ENCODE results near the gene TGM1. TPM values are rescaled to one million over a fixed set of nuclear protein-coding genes. Genes with fewer than 3 reads are reported as not detected.

Gene TGM1
- total and polyA plus RNA-seq, 10 of the 15 experiments (the other 5 are each of a cell fraction or from before 2014, with no cell fraction given) = 0.05 to 5.9 (median 1.8) TPM

DNA sequence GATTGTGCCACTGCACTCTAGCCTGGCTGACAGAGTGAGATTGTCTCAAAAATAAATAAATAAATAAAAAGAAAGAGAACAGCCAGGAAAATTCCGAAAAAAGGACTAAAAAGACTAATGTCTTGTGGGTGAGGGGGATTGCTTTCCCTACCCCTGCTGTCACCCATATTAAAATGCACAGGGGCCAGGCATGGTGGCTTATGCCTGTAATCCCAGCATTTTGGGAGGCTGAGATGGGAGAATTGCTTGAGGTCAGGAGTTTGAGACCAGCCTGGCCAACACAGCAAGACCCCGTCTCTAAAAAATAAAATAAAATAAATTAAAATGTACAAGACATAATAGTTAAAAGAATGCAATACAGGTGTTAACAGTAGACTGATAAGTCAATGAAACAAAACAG is 30.5 kb upstream of the TGM1 start:
- no peak for ATAC-seq
- FAIRE-seq = no peak
- ChIA-PET POLR2A (interaction anchor here (0.8 to 1.7 kb wide), 4 partner anchors 10 to 51 kb away, joined by 3 to 4 read pairs (median 3); partner anchors contain the start of gene TINF2), SMC1A (ENCODE audit: uncharacterized antibody, unreplicated experiment) (interaction anchor here (0.9 to 2.7 kb wide), 4 partner anchors 22 to 80 kb away, joined by 3 to 14 read pairs (median 6); partner anchors contain the start of genes CHMP4A, RABGGTA and TINF2), RAD21 (ENCODE audit: unreplicated experiment) (interaction anchor here (1.2 to 1.5 kb wide), 2 partner anchors 47 to 51 kb away, joined by 4 to 9 read pairs; partner anchors contain the start of gene TINF2), CTCF (interaction anchor here (0.6 to 13.4 kb wide), 4 partner anchors 15 to 50 kb away, joined by 4 to 269 read pairs (median 26); partner anchors contain the start of genes CIDEB, RABGGTA and TINF2)
- Histone ChIP-seq H3K4me3 (no peak overlapping the region), H3K9me3 (replicated peaks; ENCODE audit: control insufficient read depth, insufficient read depth, low read length) (no peaks in the 10 kb centered on the region), H4K20me1 (ENCODE audit: control insufficient read depth, insufficient read depth) (no peaks in the 10 kb centered on the region), H3K4me2 (ENCODE audit: control insufficient read depth, insufficient read depth) (no peak overlapping the region), H3K79me2 (ENCODE audit: control insufficient read depth, insufficient read depth, low read length) (no peaks in the 10 kb centered on the region; the same call in none of the 2 replicates), H3K9ac (ENCODE audit: control insufficient read depth, insufficient read depth, low read length) (no peak overlapping the region), H3K4me1 (ENCODE audit: control insufficient read depth, insufficient read depth, low read length) (peaks cover 30% of the 10 kb centered on the region), H3K27me3 (replicated peaks in 1 of 2; ENCODE audit: control insufficient read depth in 2 of 2, insufficient read depth in 2 of 2, low read length in 1 of 2) (no peaks in the 10 kb centered on the region), H2AFZ (ENCODE audit: control insufficient read depth, low read depth, low read length) (no peak overlapping the region), H3K27ac (ENCODE audit: control insufficient read depth, insufficient read depth) (no peak overlapping the region), H3K36me3 (ENCODE audit: control insufficient read depth in 2 of 2, insufficient read depth in 2 of 2, low read length in 1 of 2) (peaks cover 13 to 37% of the 10 kb centered on the region in 2 experiments)
- 94% methylated on average over 2 of the region's 2 CpGs for WGBS (ENCODE audit: insufficient coverage, insufficient replicate concordance, low lambda C conversion rate, missing lambda C conversion rate)
- in situ Hi-C loops (cut with MboI) = no loop called here
- TF ChIP-seq NR2F1 (conservative IDR thresholded peaks at IDR 0.05) (no peak), ATF7 (IDR thresholded peaks at IDR 0.05; ENCODE audit: low read depth) (no peak), NR2C2 (IDR thresholded peaks at IDR 0.05; ENCODE audit: borderline replicate concordance, control insufficient read depth, insufficient read length, low read depth) (no peak), ZNF274 (IDR thresholded peaks at IDR 0.05; ENCODE audit: insufficient read depth, insufficient read length) (no peak), PAX8 (IDR thresholded peaks at IDR 0.05) (no peak), ZSCAN29 (IDR thresholded peaks at IDR 0.05) (no peak), STAT3 (IDR thresholded peaks at IDR 0.05; ENCODE audit: low read depth, low read length) (no peak), HDAC2 (IDR thresholded peaks at IDR 0.05) (no peak), SRF (IDR thresholded peaks at IDR 0.05; ENCODE audit: low read depth in 2 of 2, low read length in 2 of 2) (no peak), ASH2L (IDR thresholded peaks at IDR 0.05; ENCODE audit: borderline replicate concordance, low read depth) (no peak)
- TF ChIP-seq, protein P1, sequence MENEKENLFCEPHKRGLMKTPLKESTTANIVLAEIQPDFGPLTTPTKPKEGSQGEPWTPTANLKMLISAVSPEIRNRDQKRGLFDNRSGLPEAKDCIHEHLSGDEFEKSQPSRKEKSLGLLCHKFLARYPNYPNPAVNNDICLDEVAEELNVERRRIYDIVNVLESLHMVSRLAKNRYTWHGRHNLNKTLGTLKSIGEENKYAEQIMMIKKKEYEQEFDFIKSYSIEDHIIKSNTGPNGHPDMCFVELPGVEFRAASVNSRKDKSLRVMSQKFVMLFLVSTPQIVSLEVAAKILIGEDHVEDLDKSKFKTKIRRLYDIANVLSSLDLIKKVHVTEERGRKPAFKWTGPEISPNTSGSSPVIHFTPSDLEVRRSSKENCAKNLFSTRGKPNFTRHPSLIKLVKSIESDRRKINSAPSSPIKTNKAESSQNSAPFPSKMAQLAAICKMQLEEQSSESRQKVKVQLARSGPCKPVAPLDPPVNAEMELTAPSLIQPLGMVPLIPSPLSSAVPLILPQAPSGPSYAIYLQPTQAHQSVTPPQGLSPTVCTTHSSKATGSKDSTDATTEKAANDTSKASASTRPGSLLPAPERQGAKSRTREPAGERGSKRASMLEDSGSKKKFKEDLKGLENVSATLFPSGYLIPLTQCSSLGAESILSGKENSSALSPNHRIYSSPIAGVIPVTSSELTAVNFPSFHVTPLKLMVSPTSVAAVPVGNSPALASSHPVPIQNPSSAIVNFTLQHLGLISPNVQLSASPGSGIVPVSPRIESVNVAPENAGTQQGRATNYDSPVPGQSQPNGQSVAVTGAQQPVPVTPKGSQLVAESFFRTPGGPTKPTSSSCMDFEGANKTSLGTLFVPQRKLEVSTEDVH (IDR thresholded peaks at IDR 0.05; ENCODE audit: low read depth, partially characterized antibody) = no peak
- TF ChIP-seq, protein P2, sequence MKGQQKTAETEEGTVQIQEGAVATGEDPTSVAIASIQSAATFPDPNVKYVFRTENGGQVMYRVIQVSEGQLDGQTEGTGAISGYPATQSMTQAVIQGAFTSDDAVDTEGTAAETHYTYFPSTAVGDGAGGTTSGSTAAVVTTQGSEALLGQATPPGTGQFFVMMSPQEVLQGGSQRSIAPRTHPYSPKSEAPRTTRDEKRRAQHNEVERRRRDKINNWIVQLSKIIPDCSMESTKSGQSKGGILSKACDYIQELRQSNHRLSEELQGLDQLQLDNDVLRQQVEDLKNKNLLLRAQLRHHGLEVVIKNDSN (IDR thresholded peaks at IDR 0.05; ENCODE audit: borderline replicate concordance, extremely low read length, insufficient read depth, low read depth, low read length) = no peak
- BruUV-seq (replicated peaks) = no TSS peak
- DNase-seq (ENCODE audit: low read depth, low spot score) = no peak
- intact Hi-C loops (cut with micrococcal nuclease; ENCODE audit: unreplicated experiment) = no loop called here
